Right cardiac atrium (tissue), 5 donors: Measurements from ENCODE around the gene WDR53. TPM values are rescaled to one million over a fixed set of nuclear protein-coding genes. Genes with fewer than 3 reads are reported as not detected.
"Not testable (repeated sequence)": the region's sequence is repeated elsewhere in the genome, so short reads cannot be mapped to it uniquely, and the experiment has no call there.

ENCODE experiments used
- ATAC-seq, 2 donors: fragments of 200-7000 bp; cut with Tn5 transposase; one replicate each; pipeline versions ENCODE4 v1.8.0 to v1.9.1; 2020; ENCODE audit warnings: moderate library complexity in 2 of 2, mild to moderate bottlenecking in 1 of 2
- DNase-seq, 3 donors: peaks; one replicate each; pipeline ENCODE4 v3.0.0-alpha.2; 2020
- H3K27ac ChIP-seq: one replicate; pipeline ENCODE4 v1.5.1; 2013; ENCODE audit warnings: mild to moderate bottlenecking, low read length, control low read depth, moderate library complexity
- H3K27me3 ChIP-seq: one replicate; pipeline ENCODE4 v1.6.1; 2013; ENCODE audit not compliant: control insufficient read depth, insufficient read depth
- H3K4me1 ChIP-seq: one replicate; pipeline ENCODE4 v1.6.1; 2013; ENCODE audit warnings: low read length; ENCODE audit not compliant: control insufficient read depth, insufficient read depth
- H3K4me3 ChIP-seq: one replicate; pipeline ENCODE4 v1.5.1; 2013; ENCODE audit warnings: low read length, control low read depth
- H3K9me3 ChIP-seq: one replicate; pipeline ENCODE4 v1.6.1; 2013; ENCODE audit warnings: low read length; ENCODE audit not compliant: control insufficient read depth
- WGBS: extraction: QIAGEN DNeasy Blood & Tissue Kit; methylation state at CpG from one replicate; pipeline ENCODE4 v1.1.7; 2013; 5-methylcytosine and 5-hydroxymethylcytosine counted together
- intact Hi-C, 4 donors: fragments of 100-400 bp; cut with DNase I; formaldehyde crosslinking; loops; one replicate each; pipeline versions ENCODE4 v1.11.0 to v1.14.0; 2022 to 2023
- polyA plus RNA-seq: library from polyadenylated mRNA; stranded (reverse); fragments of 200-250 nt; gene quantifications from one replicate; pipeline ENCODE4 v1.2.3, GENCODE V29; 2013
- total RNA-seq, 4 donors: library from RNA; stranded (reverse); fragmentation: NEBNext Ultra II Directional; extraction: Animal tissue kit (Norgen Biotek cat#: 25700); gene quantifications; one replicate each; pipeline ENCODE4 v1.2.1, GENCODE V29; 2021
- donor health status: healthy with polysubstance abuse.
- donor health status: DM: no; HTN: yes; CAD: no.
- donor health status: DM: no; HTN: no; CAD: no.
- donor health status: DM: no; HTN: yes; CAD: no; lungs with severe emphysema.
- donor health status: DM: yes; HTN: yes; CAD: no.

WDR53 gene
- total and polyA plus RNA-seq, 5 donors = 8.3 to 10.3 (median 10.2) TPM

- DNase-seq = no peak
- H3K9me3 ChIP-seq = no peaks in the 10 kb centered on the region
- H3K27ac ChIP-seq = no peak overlapping the region
- no peak for ATAC-seq
- 95% methylated on average over 7 of the region's 7 CpGs for WGBS
- no peaks in the 10 kb centered on the region for H3K27me3 ChIP-seq
- no peak overlapping the region for H3K4me3 ChIP-seq
- intact Hi-C loops = loop anchor here in 1 of 4 donors (10.0 kb wide), 1 partner anchor 84 kb away; no protein-coding TSS in a partner anchor
- H3K4me1 ChIP-seq = no peaks in the 10 kb centered on the region
Observed at GRCh38 chr3:196600359-196600758, 32.0 kb upstream of the WDR53 start.

GRCh38 chr3:196599734-196600128 is 31.4 kb upstream of the WDR53 start:
- intact Hi-C loops = loop anchor here in 1 of 4 donors (10.0 kb wide), 1 partner anchor 85 kb away; no protein-coding TSS in a partner anchor
- no peak for DNase-seq
- 64% methylated on average over 5 of the region's 5 CpGs for WGBS

GRCh38 chr3:196597971-196598733 is 29.8 kb upstream of the WDR53 start:
- H3K9me3 ChIP-seq, H3K27ac ChIP-seq, H3K4me1 ChIP-seq, intact Hi-C loops, H3K4me3 ChIP-seq, H3K27me3 ChIP-seq, DNase-seq, ATAC-seq: not testable (repeated sequence)
- 70% methylated on average over 25 of the region's 25 CpGs for WGBS

More at GRCh38 chr3:196599734-196600128, 31.4 kb upstream of the WDR53 start:
- Histone ChIP-seq H3K27me3 (no peaks in the 10 kb centered on the region), H3K4me3 (no peak overlapping the region), H3K27ac (no peak overlapping the region), H3K9me3 (no peaks in the 10 kb centered on the region), H3K4me1 (no peaks in the 10 kb centered on the region)
- no peak for ATAC-seq

GRCh38 chr3:196596355-196596754 is 28.0 kb upstream of the WDR53 start:
- no peaks in the 10 kb centered on the region for H3K9me3 ChIP-seq
- H3K27ac ChIP-seq = no peak overlapping the region
- WGBS = 37% methylated on average over 5 of the region's 5 CpGs
- H3K27me3 ChIP-seq = no peaks in the 10 kb centered on the region
- intact Hi-C loops = no loop called here
- H3K4me3 ChIP-seq = no peak overlapping the region
- DNase-seq (no peak), ATAC-seq (no peak)
- no peaks in the 10 kb centered on the region for H3K4me1 ChIP-seq

- WGBS = 80% methylated on average over 5 of the region's 5 CpGs
- no peaks in the 10 kb centered on the region for H3K9me3 ChIP-seq
- no peaks in the 10 kb centered on the region for H3K4me1 ChIP-seq
- H3K27ac ChIP-seq = no peak overlapping the region
- DNase-seq (no peak), ATAC-seq (no peak)
- H3K4me3 ChIP-seq = no peak overlapping the region
- H3K27me3 ChIP-seq = no peaks in the 10 kb centered on the region
- intact Hi-C loops = no loop called here
Observed at GRCh38 chr3:196590279-196590678, 21.9 kb upstream of the WDR53 start.

GRCh38 chr3:196585044-196585757 is 16.8 kb upstream of the WDR53 start:
- no peak for DNase-seq
- H3K27me3 ChIP-seq = no peaks in the 10 kb centered on the region
- ATAC-seq = no peak
- intact Hi-C loops = no loop called here
- 79% methylated on average over 3 of the region's 3 CpGs for WGBS
- H3K4me1 ChIP-seq = no peaks in the 10 kb centered on the region
- H3K9me3 ChIP-seq = no peaks in the 10 kb centered on the region
- no peak overlapping the region for H3K4me3 ChIP-seq
- H3K27ac ChIP-seq = no peak overlapping the region

- ATAC-seq = no peak
- peaks cover 5% of the 10 kb centered on the region for H3K4me1 ChIP-seq
- no peak overlapping the region for H3K4me3 ChIP-seq
Observed at GRCh38 chr3:196572389-196572788, 4.0 kb upstream of the WDR53 start.

GRCh38 chr3:196570332-196570731 is 2.0 kb upstream of the WDR53 start:
- H3K9me3 ChIP-seq, ATAC-seq, H3K27ac ChIP-seq, intact Hi-C loops, DNase-seq, H3K27me3 ChIP-seq, H3K4me1 ChIP-seq, H3K4me3 ChIP-seq: not testable (repeated sequence)
- WGBS = 94% methylated on average over 13 of the region's 13 CpGs

More at GRCh38 chr3:196572389-196572788, 4.0 kb upstream of the WDR53 start:
- intact Hi-C loops = no loop called here
- no peak for DNase-seq
- Histone ChIP-seq H3K27ac (no peak overlapping the region), H3K27me3 (no peaks in the 10 kb centered on the region), H3K9me3 (no peaks in the 10 kb centered on the region)
- 2% methylated on average over 1 of the region's 1 CpG for WGBS

GRCh38 chr3:196569003-196569516 is 706 bp upstream of the WDR53 start:
- Histone ChIP-seq H3K4me3 (peak overlapping the region; percentile 83), H3K27ac (peak overlapping the region; percentile 45), H3K9me3 (no peaks in the 10 kb centered on the region), H3K4me1 (peaks cover 4% of the 10 kb centered on the region), H3K27me3 (no peaks in the 10 kb centered on the region)
- under 1% methylated on average over 44 of the region's 44 CpGs for WGBS
- intact Hi-C loops = no loop called here
- DNase-seq (peak; percentile 47 to 76 (median 75)), ATAC-seq (peak in 1 of 2 donors; percentile 15)

- WGBS = 86% methylated on average over 9 of the region's 9 CpGs
- no peaks in the 10 kb centered on the region for H3K27me3 ChIP-seq
- DNase-seq (no peak), ATAC-seq (no peak)
- no peak overlapping the region for H3K4me3 ChIP-seq
- H3K9me3 ChIP-seq = no peaks in the 10 kb centered on the region
- H3K27ac ChIP-seq = no peak overlapping the region
- intact Hi-C loops = no loop called here
- H3K4me1 ChIP-seq = no peaks in the 10 kb centered on the region
Observed at GRCh38 chr3:196563721-196564225, 4.6 kb downstream of the WDR53 start.

- WGBS = 44% methylated on average over 3 of the region's 3 CpGs
Observed at GRCh38 chr3:196559826-196560225, 8.5 kb downstream of the WDR53 start.

More at GRCh38 chr3:196559826-196560225, 8.5 kb downstream of the WDR53 start:
- DNase-seq = no peak
- intact Hi-C loops = no loop called here
- no peaks in the 10 kb centered on the region for H3K4me1 ChIP-seq
- ATAC-seq = no peak
- H3K4me3 ChIP-seq = no peak overlapping the region
- H3K9me3 ChIP-seq = no peaks in the 10 kb centered on the region
- no peak overlapping the region for H3K27ac ChIP-seq
- no peaks in the 10 kb centered on the region for H3K27me3 ChIP-seq
